K562 (cell line): ENCODE data around the gene CTNNBL1. TPM values are rescaled to one million over a fixed set of nuclear protein-coding genes. Genes with fewer than 3 reads are reported as not detected.

Experiments used
- ATF1 ChIP-seq, 2 experiments: fragments of 450-650 bp in 1 of 2; IDR thresholded peaks; 2 replicates each; pipeline ENCODE4 v1.6.1; 2016; ENCODE audit warnings: missing compliant biosample characterization in 1 of 2, missing genetic modification characterization in 1 of 2
- CXXC5 ChIP-seq: fragments of 250-450 bp; sonication (Bioruptor Pico); IDR thresholded peaks from 2 replicates; pipeline ENCODE4 v1.8.0; 2022; ENCODE audit warnings: inconsistent platforms, mild to moderate bottlenecking, moderate library complexity
- HNRNPLL ChIP-seq: fragments of 200-400 bp; formaldehyde crosslinking; IDR thresholded peaks from 2 replicates; pipeline ENCODE4 v1.6.1; 2017; ENCODE audit warnings: low read length, low read depth, mild to moderate bottlenecking; ENCODE audit not compliant: poor library complexity, severe bottlenecking
- PCBP1 ChIP-seq: fragments of 200-400 bp; formaldehyde crosslinking; IDR thresholded peaks from 2 replicates; pipeline ENCODE4 v1.6.1; 2018; ENCODE audit warnings: mild to moderate bottlenecking, low read depth, low read length; ENCODE audit not compliant: poor library complexity, severe bottlenecking
- RBBP5 ChIP-seq: fragments of 200-600 bp; sonication (generic); IDR thresholded peaks from 2 replicates; pipeline ENCODE4 v1.6.1; 2012; ENCODE audit warnings: borderline replicate concordance, mild to moderate bottlenecking, low read length, control low read depth, inconsistent platforms; ENCODE audit not compliant: insufficient read depth, poor library complexity, severe bottlenecking
- SRSF1 ChIP-seq: fragments of 200-400 bp; formaldehyde crosslinking; IDR thresholded peaks from 2 replicates; pipeline ENCODE4 v1.6.1; 2017; ENCODE audit warnings: mild to moderate bottlenecking, low read depth, low read length, moderate library complexity
- YY1 ChIP-seq, 3 experiments: IDR thresholded peaks; 2 replicates each; pipeline ENCODE4 v1.6.1; 2011; ENCODE audit warnings: low read length in 2 of 3, mild to moderate bottlenecking in 2 of 3, moderate library complexity in 2 of 3, borderline replicate concordance in 1 of 3, control low read depth in 1 of 3, low read depth in 1 of 3; ENCODE audit not compliant: insufficient read depth in 3 of 3, insufficient replicate concordance in 2 of 3, control insufficient read depth in 1 of 3, insufficient read length in 1 of 3; ENCODE audit errors: extremely low read depth in 1 of 3
- polyA plus RNA-seq, 8 experiments: library from polyadenylated mRNA; depleted of rRNA in 4 of 8; stranded (reverse) in 5 of 8; unstranded in 3 of 8; fragments of >200 nt; fragmentation: Nextera tagmentation in 2 of 8; fragmentation: Illumina TruSeq in 1 of 8; extraction: Ambion mirVana in 2 of 8; extraction: Trizol in 1 of 8; gene quantifications; 2 replicates each; pipeline versions ENCODE4 v1.2.1 to v1.2.3, GENCODE V29; 2011 to 2014; ENCODE audit warnings: inconsistent platforms in 1 of 8, missing spikeins in 1 of 8
- total RNA-seq, 7 experiments: library from RNA; depleted of rRNA in 6 of 7; stranded (reverse); fragments of >200 nt in 6 of 7; fragmentation: Illumina TruSeq in 2 of 7; extraction: Trizol in 2 of 7; gene quantifications; 2 replicates each; pipeline versions ENCODE4 v1.2.1 to v1.2.3, GENCODE V29; 2011 to 2021; ENCODE audit warnings: low replicate concordance in 1 of 7
- TF ChIP-seq, protein P1 (sequence below): fragments of 450-650 bp; IDR thresholded peaks from 2 replicates; pipeline ENCODE4 v1.6.1; 2017; ENCODE audit warnings: antibody characterized with exemption

Gene CTNNBL1
- total and polyA plus RNA-seq, 9 of the 15 experiments (the other 6 are each of a cell fraction or from before 2014, with no cell fraction given) = 32.4 to 85.6 (median 43.6) TPM

- TF ChIP-seq PCBP1 = no peak
- TF ChIP-seq SRSF1 = no peak
- TF ChIP-seq, protein P1, sequence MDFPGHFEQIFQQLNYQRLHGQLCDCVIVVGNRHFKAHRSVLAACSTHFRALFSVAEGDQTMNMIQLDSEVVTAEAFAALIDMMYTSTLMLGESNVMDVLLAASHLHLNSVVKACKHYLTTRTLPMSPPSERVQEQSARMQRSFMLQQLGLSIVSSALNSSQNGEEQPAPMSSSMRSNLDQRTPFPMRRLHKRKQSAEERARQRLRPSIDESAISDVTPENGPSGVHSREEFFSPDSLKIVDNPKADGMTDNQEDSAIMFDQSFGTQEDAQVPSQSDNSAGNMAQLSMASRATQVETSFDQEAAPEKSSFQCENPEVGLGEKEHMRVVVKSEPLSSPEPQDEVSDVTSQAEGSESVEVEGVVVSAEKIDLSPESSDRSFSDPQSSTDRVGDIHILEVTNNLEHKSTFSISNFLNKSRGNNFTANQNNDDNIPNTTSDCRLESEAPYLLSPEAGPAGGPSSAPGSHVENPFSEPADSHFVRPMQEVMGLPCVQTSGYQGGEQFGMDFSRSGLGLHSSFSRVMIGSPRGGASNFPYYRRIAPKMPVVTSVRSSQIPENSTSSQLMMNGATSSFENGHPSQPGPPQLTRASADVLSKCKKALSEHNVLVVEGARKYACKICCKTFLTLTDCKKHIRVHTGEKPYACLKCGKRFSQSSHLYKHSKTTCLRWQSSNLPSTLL = no peak
- no peak for TF ChIP-seq HNRNPLL
- no peak for TF ChIP-seq YY1 (IDR thresholded peaks at IDR 0.05; ENCODE audit: borderline replicate concordance in 1 of 3, control insufficient read depth in 1 of 3, extremely low read depth in 1 of 3, insufficient read depth in 3 of 3, insufficient read length in 1 of 3, insufficient replicate concordance in 2 of 3, low read depth in 1 of 3, low read length in 2 of 3)
- no peak for TF ChIP-seq CXXC5 (CRISPR knock-in tag)
- TF ChIP-seq ATF1 (CRISPR knock-in tag; IDR thresholded peaks at IDR 0.05) = no peak
- TF ChIP-seq ATF1 (tag; IDR thresholded peaks at IDR 0.05) = no peak
- no peak for TF ChIP-seq RBBP5
These were observed 191.2 kb downstream of the CTNNBL1 start (continued) for GRCh38 chr20:37885042-37885441.
